ENCODE results near the gene UBR3. TPM values are rescaled to one million over a fixed set of nuclear protein-coding genes. Genes with fewer than 3 reads are reported as not detected.

UBR3 gene
- polyA plus RNA-seq, 2 of the 4 experiments (the other 2 are of a cell fraction): 11.0 to 23.1 TPM

DNA sequence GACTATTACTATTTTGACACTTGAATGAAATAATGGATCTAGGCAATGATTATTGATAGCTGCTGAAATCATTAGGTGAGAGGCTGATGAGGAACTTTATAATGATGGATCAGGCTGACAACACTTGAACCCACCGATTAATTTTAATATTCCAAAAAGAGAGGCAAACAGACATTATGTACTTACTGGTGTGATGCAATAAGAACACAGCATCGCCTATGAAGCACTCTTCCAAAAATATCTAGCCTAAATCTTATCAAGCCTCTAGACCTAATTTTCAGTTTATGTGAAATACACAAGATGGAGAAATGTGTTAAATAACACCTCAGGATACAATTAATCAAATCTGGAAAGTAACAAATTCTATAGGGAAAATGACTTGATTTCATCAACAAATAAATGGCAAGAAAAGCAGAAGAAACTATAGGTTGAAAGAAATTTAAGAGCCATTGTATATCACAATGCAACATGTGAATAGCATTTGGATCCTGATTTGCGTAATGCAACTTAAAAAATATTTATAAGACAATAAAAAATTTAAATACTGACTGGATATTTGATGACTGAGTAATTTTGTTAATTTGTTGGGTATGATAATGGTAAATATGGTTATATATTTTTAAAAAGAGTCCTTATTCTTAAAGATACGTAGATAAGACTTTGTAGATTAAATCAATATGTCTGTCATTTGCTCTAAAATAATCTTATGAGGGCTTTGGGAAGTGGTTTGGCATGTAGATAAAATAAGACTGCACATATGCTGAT, 45.8 kb upstream of the UBR3 start:
- no peak for TF ChIP-seq EP300 (IDR thresholded peaks at IDR 0.05)
- peak; percentile 23 for TF ChIP-seq MAFK (IDR thresholded peaks at IDR 0.05; ENCODE audit: partially characterized antibody)
- no peak for TF ChIP-seq MAZ (IDR thresholded peaks at IDR 0.05; ENCODE audit: borderline replicate concordance, low read depth, low read length)
- no peak for TF ChIP-seq CBX2 (IDR thresholded peaks at IDR 0.05; ENCODE audit: borderline replicate concordance, low read depth)
- no peak for TF ChIP-seq CBX8 (IDR thresholded peaks at IDR 0.05)
- TF ChIP-seq, protein P1, sequence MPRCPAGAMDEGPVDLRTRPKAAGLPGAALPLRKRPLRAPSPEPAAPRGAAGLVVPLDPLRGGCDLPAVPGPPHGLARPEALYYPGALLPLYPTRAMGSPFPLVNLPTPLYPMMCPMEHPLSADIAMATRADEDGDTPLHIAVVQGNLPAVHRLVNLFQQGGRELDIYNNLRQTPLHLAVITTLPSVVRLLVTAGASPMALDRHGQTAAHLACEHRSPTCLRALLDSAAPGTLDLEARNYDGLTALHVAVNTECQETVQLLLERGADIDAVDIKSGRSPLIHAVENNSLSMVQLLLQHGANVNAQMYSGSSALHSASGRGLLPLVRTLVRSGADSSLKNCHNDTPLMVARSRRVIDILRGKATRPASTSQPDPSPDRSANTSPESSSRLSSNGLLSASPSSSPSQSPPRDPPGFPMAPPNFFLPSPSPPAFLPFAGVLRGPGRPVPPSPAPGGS (IDR thresholded peaks at IDR 0.05): no peak
- FAIRE-seq (no peak), ATAC-seq (no peak), DNase-seq (ENCODE audit: low read depth in 1 of 2, low spot score in 1 of 2) (no peak)
- ChIA-PET CTCF (no interaction called here), POLR2A (no interaction called here)
- no peak overlapping the region for H3K4me3 ChIP-seq
- H3K9me3 ChIP-seq: no peaks in the 10 kb centered on the region
- no peak overlapping the region for H3K27ac ChIP-seq
- WGBS (ENCODE audit: missing lambda C conversion rate): 61% methylated on average over 4 of the region's 4 CpGs
- no peak overlapping the region for H3K4me2 ChIP-seq
- H3K4me1 ChIP-seq: no peaks in the 10 kb centered on the region

DNA sequence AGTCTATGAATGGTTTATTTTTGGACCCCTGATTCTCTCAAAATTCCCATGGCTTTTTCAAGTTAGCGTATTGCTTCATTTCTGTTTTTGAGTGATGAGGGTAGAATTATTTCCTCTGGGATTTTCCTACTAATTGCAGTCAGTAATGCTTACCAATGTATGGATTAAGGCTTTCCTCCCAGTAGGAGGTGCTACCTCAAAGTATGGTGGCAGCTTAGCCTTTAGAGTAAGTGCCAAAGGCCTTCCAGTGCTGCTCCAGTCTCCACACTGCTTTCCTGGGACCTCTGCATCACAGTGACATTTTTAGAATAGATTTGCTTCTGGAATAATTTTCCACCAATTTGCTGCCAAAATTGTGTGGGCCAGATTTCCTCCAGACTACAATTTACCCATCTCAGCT, 44.7 kb upstream of the UBR3 start:
- ChIA-PET POLR2A (no interaction called here), CTCF (no interaction called here)
- Histone ChIP-seq H3K4me2 (no peak overlapping the region), H3K4me3 (no peak overlapping the region), H3K27ac (no peak overlapping the region), H3K4me1 (no peaks in the 10 kb centered on the region), H3K9me3 (no peaks in the 10 kb centered on the region)
- FAIRE-seq (no peak), ATAC-seq (no peak), DNase-seq (ENCODE audit: low read depth in 1 of 2, low spot score in 1 of 2) (no peak)
- no peak for TF ChIP-seq RFX5 (IDR thresholded peaks at IDR 0.05)
- TF ChIP-seq TP53 (CRISPR knock-in tag; IDR thresholded peaks at IDR 0.05): no peak
- no peak for TF ChIP-seq KDM1A (IDR thresholded peaks at IDR 0.05; ENCODE audit: low read depth)
- TF ChIP-seq FOSL2 (IDR thresholded peaks at IDR 0.05): no peak
- TF ChIP-seq FOSL2 (CRISPR knock-in tag; IDR thresholded peaks at IDR 0.05): no peak
- TF ChIP-seq JUNB (IDR thresholded peaks at IDR 0.05): no peak
- TF ChIP-seq, protein P2, sequence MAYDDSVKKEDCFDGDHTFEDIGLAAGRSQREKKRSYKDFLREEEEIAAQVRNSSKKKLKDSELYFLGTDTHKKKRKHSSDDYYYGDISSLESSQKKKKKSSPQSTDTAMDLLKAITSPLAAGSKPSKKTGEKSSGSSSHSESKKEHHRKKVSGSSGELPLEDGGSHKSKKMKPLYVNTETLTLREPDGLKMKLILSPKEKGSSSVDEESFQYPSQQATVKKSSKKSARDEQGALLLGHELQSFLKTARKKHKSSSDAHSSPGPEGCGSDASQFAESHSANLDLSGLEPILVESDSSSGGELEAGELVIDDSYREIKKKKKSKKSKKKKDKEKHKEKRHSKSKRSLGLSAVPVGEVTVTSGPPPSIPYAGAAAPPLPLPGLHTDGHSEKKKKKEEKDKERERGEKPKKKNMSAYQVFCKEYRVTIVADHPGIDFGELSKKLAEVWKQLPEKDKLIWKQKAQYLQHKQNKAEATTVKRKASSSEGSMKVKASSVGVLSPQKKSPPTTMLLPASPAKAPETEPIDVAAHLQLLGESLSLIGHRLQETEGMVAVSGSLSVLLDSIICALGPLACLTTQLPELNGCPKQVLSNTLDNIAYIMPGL (CRISPR knock-in tag; IDR thresholded peaks at IDR 0.05; ENCODE audit: borderline replicate concordance): no peak
- TF ChIP-seq SREBF2 (IDR thresholded peaks at IDR 0.05): no peak
- TF ChIP-seq EHF (CRISPR knock-in tag; IDR thresholded peaks at IDR 0.05): no peak
- TF ChIP-seq, protein P3, sequence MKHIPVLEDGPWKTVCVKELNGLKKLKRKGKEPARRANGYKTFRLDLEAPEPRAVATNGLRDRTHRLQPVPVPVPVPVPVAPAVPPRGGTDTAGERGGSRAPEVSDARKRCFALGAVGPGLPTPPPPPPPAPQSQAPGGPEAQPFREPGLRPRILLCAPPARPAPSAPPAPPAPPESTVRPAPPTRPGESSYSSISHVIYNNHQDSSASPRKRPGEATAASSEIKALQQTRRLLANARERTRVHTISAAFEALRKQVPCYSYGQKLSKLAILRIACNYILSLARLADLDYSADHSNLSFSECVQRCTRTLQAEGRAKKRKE (CRISPR knock-in tag; IDR thresholded peaks at IDR 0.05; ENCODE audit: low read depth): no peak
- no peak for TF ChIP-seq RNF2 (IDR thresholded peaks at IDR 0.05; ENCODE audit: borderline replicate concordance, low read depth)
- TF ChIP-seq, protein P4, sequence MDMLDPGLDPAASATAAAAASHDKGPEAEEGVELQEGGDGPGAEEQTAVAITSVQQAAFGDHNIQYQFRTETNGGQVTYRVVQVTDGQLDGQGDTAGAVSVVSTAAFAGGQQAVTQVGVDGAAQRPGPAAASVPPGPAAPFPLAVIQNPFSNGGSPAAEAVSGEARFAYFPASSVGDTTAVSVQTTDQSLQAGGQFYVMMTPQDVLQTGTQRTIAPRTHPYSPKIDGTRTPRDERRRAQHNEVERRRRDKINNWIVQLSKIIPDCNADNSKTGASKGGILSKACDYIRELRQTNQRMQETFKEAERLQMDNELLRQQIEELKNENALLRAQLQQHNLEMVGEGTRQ (IDR thresholded peaks at IDR 0.05): no peak
- TF ChIP-seq, protein P5, sequence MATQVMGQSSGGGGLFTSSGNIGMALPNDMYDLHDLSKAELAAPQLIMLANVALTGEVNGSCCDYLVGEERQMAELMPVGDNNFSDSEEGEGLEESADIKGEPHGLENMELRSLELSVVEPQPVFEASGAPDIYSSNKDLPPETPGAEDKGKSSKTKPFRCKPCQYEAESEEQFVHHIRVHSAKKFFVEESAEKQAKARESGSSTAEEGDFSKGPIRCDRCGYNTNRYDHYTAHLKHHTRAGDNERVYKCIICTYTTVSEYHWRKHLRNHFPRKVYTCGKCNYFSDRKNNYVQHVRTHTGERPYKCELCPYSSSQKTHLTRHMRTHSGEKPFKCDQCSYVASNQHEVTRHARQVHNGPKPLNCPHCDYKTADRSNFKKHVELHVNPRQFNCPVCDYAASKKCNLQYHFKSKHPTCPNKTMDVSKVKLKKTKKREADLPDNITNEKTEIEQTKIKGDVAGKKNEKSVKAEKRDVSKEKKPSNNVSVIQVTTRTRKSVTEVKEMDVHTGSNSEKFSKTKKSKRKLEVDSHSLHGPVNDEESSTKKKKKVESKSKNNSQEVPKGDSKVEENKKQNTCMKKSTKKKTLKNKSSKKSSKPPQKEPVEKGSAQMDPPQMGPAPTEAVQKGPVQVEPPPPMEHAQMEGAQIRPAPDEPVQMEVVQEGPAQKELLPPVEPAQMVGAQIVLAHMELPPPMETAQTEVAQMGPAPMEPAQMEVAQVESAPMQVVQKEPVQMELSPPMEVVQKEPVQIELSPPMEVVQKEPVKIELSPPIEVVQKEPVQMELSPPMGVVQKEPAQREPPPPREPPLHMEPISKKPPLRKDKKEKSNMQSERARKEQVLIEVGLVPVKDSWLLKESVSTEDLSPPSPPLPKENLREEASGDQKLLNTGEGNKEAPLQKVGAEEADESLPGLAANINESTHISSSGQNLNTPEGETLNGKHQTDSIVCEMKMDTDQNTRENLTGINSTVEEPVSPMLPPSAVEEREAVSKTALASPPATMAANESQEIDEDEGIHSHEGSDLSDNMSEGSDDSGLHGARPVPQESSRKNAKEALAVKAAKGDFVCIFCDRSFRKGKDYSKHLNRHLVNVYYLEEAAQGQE (IDR thresholded peaks at IDR 0.05): no peak
- no peak for TF ChIP-seq ZFP36 (IDR thresholded peaks at IDR 0.05; ENCODE audit: borderline replicate concordance, partially characterized antibody)
- TF ChIP-seq MYC (IDR thresholded peaks at IDR 0.05; ENCODE audit: borderline replicate concordance, low read length): no peak
- no peak for TF ChIP-seq RARB (CRISPR knock-in tag; IDR thresholded peaks at IDR 0.05)
- TF ChIP-seq, protein P6, sequence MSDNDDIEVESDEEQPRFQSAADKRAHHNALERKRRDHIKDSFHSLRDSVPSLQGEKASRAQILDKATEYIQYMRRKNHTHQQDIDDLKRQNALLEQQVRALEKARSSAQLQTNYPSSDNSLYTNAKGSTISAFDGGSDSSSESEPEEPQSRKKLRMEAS (IDR thresholded peaks at IDR 0.05): no peak
- TF ChIP-seq, protein P7, sequence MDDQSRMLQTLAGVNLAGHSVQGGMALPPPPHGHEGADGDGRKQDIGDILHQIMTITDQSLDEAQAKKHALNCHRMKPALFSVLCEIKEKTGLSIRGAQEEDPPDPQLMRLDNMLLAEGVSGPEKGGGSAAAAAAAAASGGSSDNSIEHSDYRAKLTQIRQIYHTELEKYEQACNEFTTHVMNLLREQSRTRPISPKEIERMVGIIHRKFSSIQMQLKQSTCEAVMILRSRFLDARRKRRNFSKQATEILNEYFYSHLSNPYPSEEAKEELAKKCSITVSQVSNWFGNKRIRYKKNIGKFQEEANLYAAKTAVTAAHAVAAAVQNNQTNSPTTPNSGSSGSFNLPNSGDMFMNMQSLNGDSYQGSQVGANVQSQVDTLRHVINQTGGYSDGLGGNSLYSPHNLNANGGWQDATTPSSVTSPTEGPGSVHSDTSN (IDR thresholded peaks at IDR 0.05): no peak
- no peak for TF ChIP-seq NR3C1 (IDR thresholded peaks at IDR 0.05)
- WGBS (ENCODE audit: missing lambda C conversion rate): 94% methylated on average over 1 of the region's 1 CpG
